GM12874 (cell line): ENCODE data around the gene ZNF555.

Experiments used
- TF ChIP-seq, protein P1 (sequence below): IDR thresholded peaks from 2 replicates; pipeline ENCODE4 v1.5.1; 2011; ENCODE audit warnings: low read depth, mild to moderate bottlenecking, control low read depth, low read length, moderate library complexity; ENCODE audit not compliant: insufficient read depth

The ZNF555 gene

DNA sequence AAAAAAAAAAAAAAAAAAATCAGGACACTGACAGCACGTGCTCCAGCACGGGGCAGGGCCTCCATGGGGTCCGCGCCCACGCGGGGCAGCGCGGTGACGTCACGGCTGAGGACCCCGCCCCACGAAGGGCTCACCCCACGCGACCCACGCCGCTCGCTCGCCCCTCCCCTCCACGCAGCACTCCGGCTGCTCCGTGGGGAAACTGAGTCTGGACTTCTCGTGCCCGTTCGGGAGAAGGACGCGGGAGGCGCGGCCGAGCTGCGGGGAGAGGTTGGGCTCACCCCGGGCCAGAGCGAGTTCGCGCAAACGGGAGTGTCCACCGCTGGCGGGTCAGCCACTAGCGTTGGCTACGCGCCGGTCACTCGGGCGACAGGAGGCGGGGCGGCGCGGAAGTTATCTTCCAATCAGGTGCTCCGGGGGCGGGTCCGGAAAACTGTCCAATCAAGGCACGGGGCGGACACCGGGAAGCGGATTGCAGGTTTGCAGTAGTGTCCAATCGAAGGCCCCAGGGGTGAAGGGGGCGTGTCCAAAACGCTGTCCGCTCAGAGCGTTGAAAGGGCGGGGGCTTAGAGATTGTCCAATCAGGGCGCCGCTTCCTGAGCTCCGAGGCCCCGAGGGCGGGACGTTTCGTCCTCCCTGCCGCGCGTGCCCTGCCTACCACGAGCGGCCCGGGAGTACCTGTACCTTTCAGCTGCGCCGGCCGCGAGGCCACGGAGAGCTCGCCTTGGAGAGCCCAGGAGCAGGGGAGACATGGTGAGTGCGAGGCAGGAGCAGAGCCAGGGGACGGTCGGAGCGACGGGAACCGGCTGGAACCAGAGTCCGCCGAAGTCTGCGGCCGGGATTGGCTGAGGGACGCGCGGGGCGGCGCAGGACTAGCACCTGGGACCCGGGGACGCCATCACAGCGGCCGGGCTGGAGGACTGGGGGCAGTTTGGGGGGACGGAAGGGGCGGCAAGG lies 59.3 kb downstream of the ZNF555 start, which contains the start of gene ZNF57:
Gene ZNF57, plus strand, starts transcription at position 633 of the 957 bp plus-strand sequence. Its CDS starts 118 bp downstream, at position 751.
- TF ChIP-seq, protein P1, sequence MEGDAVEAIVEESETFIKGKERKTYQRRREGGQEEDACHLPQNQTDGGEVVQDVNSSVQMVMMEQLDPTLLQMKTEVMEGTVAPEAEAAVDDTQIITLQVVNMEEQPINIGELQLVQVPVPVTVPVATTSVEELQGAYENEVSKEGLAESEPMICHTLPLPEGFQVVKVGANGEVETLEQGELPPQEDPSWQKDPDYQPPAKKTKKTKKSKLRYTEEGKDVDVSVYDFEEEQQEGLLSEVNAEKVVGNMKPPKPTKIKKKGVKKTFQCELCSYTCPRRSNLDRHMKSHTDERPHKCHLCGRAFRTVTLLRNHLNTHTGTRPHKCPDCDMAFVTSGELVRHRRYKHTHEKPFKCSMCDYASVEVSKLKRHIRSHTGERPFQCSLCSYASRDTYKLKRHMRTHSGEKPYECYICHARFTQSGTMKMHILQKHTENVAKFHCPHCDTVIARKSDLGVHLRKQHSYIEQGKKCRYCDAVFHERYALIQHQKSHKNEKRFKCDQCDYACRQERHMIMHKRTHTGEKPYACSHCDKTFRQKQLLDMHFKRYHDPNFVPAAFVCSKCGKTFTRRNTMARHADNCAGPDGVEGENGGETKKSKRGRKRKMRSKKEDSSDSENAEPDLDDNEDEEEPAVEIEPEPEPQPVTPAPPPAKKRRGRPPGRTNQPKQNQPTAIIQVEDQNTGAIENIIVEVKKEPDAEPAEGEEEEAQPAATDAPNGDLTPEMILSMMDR = no peak

DNA sequence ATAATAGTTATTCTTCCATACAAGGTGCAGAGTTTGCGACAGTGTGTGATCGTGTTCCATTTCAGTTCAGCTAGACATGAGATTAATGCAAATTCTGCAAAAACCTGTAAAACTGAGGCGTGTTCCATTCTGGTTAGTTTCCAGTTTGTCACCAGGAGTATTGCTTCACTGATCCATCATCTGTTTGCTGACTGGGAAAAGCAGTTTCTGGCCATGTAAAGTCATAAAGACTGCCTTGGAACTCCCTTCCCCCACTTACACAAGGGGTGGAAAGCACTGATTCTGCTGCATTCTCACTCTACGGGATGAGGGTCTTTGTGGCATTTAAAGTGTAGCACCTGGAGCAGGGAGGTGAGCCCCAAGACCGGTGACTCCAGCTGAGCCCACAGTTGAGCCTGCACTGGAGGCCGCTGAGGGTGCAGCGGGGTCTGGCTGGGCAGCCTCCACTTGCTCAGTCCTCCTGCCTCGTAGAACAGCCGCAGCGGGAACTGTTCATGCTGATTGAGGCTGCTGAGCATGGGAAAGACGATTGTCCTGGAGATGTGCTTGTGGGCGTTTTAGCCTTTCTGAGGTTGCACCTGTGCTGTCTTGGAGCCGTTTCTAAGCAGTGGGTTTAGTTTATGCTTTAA lies 61.4 kb downstream of the ZNF555 start:
- TF ChIP-seq, protein P1 = no peak

DNA sequence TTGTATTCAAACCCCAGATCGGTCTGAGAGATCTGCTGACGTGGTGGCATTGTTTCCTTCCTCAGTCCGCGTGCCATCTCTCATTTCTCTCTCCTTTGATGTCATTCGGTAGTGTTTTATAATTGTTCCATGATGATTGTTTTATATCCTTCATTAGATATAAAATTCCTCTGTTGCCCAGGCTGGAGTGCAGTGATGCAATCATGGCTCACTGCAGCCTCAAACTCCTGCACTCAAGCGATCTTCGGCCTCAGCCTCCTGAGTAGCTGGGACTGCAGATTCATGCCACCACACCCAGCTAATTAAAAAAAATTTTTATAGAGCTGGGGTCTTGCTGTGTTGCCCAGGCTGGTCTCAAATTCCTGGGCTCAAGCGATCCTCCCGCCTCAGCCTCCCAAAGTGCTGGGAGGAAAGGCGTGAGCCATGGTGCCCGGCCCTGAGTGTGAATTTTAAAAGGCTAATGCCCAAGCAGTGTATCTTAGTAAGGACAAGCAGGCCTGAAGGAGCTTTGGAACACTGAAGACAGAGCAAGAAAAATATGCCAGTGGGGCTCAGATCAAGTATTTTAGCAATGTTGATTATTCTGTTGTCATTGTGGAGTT lies 64.7 kb downstream of the ZNF555 start:
- TF ChIP-seq, protein P1 = no peak

DNA sequence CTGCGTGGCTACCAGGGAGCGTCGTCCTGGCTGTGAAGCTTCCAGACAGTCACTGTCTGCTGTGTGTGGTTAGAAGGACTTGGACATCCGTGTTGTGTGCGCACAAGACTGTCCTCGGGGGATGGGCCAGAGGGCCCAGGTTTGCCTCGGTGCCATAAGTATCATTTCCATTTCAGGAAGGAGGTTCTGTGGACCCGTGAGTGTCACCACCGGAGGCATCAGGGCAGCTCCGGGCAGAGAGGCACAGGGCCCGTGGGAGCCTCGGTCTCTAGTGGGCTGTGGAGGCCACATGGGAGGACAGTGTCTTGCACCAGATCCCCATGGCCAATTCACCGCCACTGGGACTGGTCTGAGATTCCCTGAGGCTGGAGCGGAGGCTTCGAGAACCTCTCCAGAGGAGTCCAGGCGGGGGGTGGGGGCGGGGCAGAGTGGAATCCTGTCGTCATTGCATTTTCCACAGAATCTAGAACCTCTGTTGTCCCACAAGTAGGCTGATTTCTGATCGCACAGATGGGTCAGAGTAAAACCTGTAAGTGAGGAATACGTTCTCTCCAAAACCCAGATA lies 65.4 kb downstream of the ZNF555 start:
- TF ChIP-seq, protein P1 = no peak
